Lower lobe of right lung (tissue), 2 donors: Measurements from ENCODE around the gene C1QBP. TPM values are rescaled to one million over a fixed set of nuclear protein-coding genes. Genes with fewer than 3 reads are reported as not detected.

ENCODE experiments used
- ATAC-seq, 2 donors: fragments of 200-7000 bp; cut with Tn5 transposase; one replicate each; pipeline ENCODE4 v1.9.1; 2020 to 2022; ENCODE audit warnings: mild to moderate bottlenecking in 2 of 2, moderate library complexity in 2 of 2
- DNase-seq: peaks from one replicate; pipeline ENCODE4 v3.0.0-alpha.2; 2020
- H3K27ac ChIP-seq: fragments of 200-600 bp; one replicate; pipeline ENCODE4 v1.8.0; 2022
- H3K27me3 ChIP-seq: fragments of 200-600 bp; one replicate; pipeline ENCODE4 v1.8.0; 2022; ENCODE audit warnings: low read depth
- H3K36me3 ChIP-seq: fragments of 200-600 bp; one replicate; pipeline ENCODE4 v1.8.0; 2022; ENCODE audit warnings: mild to moderate bottlenecking
- H3K4me1 ChIP-seq: fragments of 200-600 bp; one replicate; pipeline ENCODE4 v1.8.0; 2022
- H3K4me3 ChIP-seq: fragments of 200-600 bp; one replicate; pipeline ENCODE4 v1.8.0; 2022; ENCODE audit warnings: mild to moderate bottlenecking
- H3K9me3 ChIP-seq: fragments of 200-600 bp; one replicate; pipeline ENCODE4 v1.8.0; 2022
- CTCF ChIP-seq: fragments of 200-600 bp; IDR thresholded peaks from one replicate; pipeline ENCODE4 v1.8.0; 2022; ENCODE audit warnings: antibody characterized with exemption, mild to moderate bottlenecking
- intact Hi-C: fragments of 100-400 bp; cut with DNase I; formaldehyde crosslinking; loops from one replicate; pipeline ENCODE4 v1.11.0; 2022
- total RNA-seq: library from RNA; stranded (reverse); fragmentation: NEBNext Ultra II Directional; extraction: Animal tissue kit (Norgen Biotek cat#: 25700); gene quantifications from one replicate; pipeline ENCODE4 v1.2.1, GENCODE V29; 2021
- donor health status: DM: no; HTN: yes; CAD: no; lungs with severe emphysema.

C1QBP gene
- total RNA-seq, 1 donor from 2014 or later: 57.5 TPM

GRCh38 chr17:5467416-5467815, 28.5 kb upstream of the C1QBP start:
- Histone ChIP-seq H3K27ac (no peak overlapping the region), H3K4me3 (peak overlapping the region; percentile 96)
- ATAC-seq: no peak

GRCh38 chr17:5466295-5466694, 27.3 kb upstream of the C1QBP start:
- no peak for ATAC-seq
- DNase-seq: no peak
- no peak overlapping the region for H3K27ac ChIP-seq
- no peak overlapping the region for H3K4me3 ChIP-seq
- no peaks in the 10 kb centered on the region for H3K9me3 ChIP-seq
- peaks cover 9% of the 10 kb centered on the region for H3K36me3 ChIP-seq
- H3K27me3 ChIP-seq: no peaks in the 10 kb centered on the region
- TF ChIP-seq CTCF: no peak
- H3K4me1 ChIP-seq: peaks cover 26% of the 10 kb centered on the region
- intact Hi-C loops: no loop called here

More at GRCh38 chr17:5467416-5467815, 28.5 kb upstream of the C1QBP start:
- no peak for DNase-seq
- no peak for TF ChIP-seq CTCF
- no peaks in the 10 kb centered on the region for H3K9me3 ChIP-seq
- H3K4me1 ChIP-seq: peaks cover 26% of the 10 kb centered on the region
- no peaks in the 10 kb centered on the region for H3K27me3 ChIP-seq
- H3K36me3 ChIP-seq: peaks cover 6% of the 10 kb centered on the region
- intact Hi-C loops: no loop called here

- ATAC-seq (no peak), DNase-seq (no peak)
- Histone ChIP-seq H3K36me3 (peaks cover 21% of the 10 kb centered on the region), H3K4me3 (no peak overlapping the region), H3K27me3 (no peaks in the 10 kb centered on the region), H3K9me3 (no peaks in the 10 kb centered on the region), H3K4me1 (peaks cover 26% of the 10 kb centered on the region), H3K27ac (no peak overlapping the region)
- TF ChIP-seq CTCF: no peak
- intact Hi-C loops: no loop called here
Measured at GRCh38 chr17:5464717-5465507, 26.0 kb upstream of the C1QBP start.

GRCh38 chr17:5446786-5447185, 7.8 kb upstream of the C1QBP start:
- H3K4me3 ChIP-seq: no peak overlapping the region
- DNase-seq: no peak
- intact Hi-C loops: no loop called here
- H3K4me1 ChIP-seq: no peaks in the 10 kb centered on the region
- H3K9me3 ChIP-seq: no peaks in the 10 kb centered on the region
- ATAC-seq: no peak
- peaks cover 91% of the 10 kb centered on the region for H3K36me3 ChIP-seq
- TF ChIP-seq CTCF: no peak
- H3K27ac ChIP-seq: no peak overlapping the region
- no peaks in the 10 kb centered on the region for H3K27me3 ChIP-seq

GRCh38 chr17:5444209-5444608, 5.3 kb upstream of the C1QBP start:
- DNase-seq: no peak
- H3K36me3 ChIP-seq: peaks cover 66% of the 10 kb centered on the region
- peaks cover 5% of the 10 kb centered on the region for H3K4me1 ChIP-seq
- no peaks in the 10 kb centered on the region for H3K9me3 ChIP-seq
- H3K4me3 ChIP-seq: no peak overlapping the region
- H3K27ac ChIP-seq: no peak overlapping the region
- no peak for ATAC-seq
- H3K27me3 ChIP-seq: no peaks in the 10 kb centered on the region
- intact Hi-C loops: no loop called here
- TF ChIP-seq CTCF: no peak
